Astrocyte (in vitro differentiated cells and primary cell): ENCODE data around the gene PXMP4. TPM values are rescaled to one million over a fixed set of nuclear protein-coding genes. Genes with fewer than 3 reads are reported as not detected.
A peak's percentile ranks its signal among the peaks of the same experiment; 100 is the strongest.

ENCODE experiments used
- DNase-seq: peaks from one replicate; pipeline ENCODE4 v3.0.0-alpha.2; 2010; ENCODE audit warnings: low read depth
- FAIRE-seq: peaks from 2 replicates; lab custom pipeline; 2011; peaks lifted over from hg19 to GRCh38; lab: Jason Lieb, UNC
- H2AFZ ChIP-seq: 2 replicates; pipeline ENCODE4 v1.6.0; 2012; ENCODE audit warnings: low read depth, low read length, inconsistent platforms
- H3K27ac ChIP-seq: 2 replicates; pipeline ENCODE4 v1.5.1; 2011; ENCODE audit warnings: low read depth, low read length, inconsistent platforms
- H3K27me3 ChIP-seq: 2 replicates; pipeline ENCODE4 v1.6.0; 2011; ENCODE audit warnings: low read length, inconsistent platforms; ENCODE audit not compliant: insufficient read depth
- H3K36me3 ChIP-seq: 2 replicates; pipeline ENCODE4 v1.5.1; 2011; ENCODE audit warnings: low read length, inconsistent platforms; ENCODE audit not compliant: insufficient read depth
- H3K4me1 ChIP-seq: 2 replicates; pipeline ENCODE4 v1.5.1; 2011; ENCODE audit warnings: low read length, inconsistent platforms; ENCODE audit not compliant: insufficient read depth
- H3K4me2 ChIP-seq: 2 replicates; pipeline ENCODE4 v1.6.0; 2012; ENCODE audit warnings: low read length, inconsistent platforms
- H3K4me3 ChIP-seq: 2 replicates; pipeline ENCODE4 v1.5.1; 2011; ENCODE audit warnings: low read depth, mild to moderate bottlenecking, low read length, inconsistent platforms; ENCODE audit not compliant: insufficient read depth
- H3K79me2 ChIP-seq: 2 replicates; pipeline ENCODE4 v1.6.0; 2012; ENCODE audit warnings: mild to moderate bottlenecking, low read length, inconsistent platforms; ENCODE audit not compliant: insufficient read depth
- H3K9ac ChIP-seq: 2 replicates; pipeline ENCODE4 v1.6.0; 2012; ENCODE audit warnings: mild to moderate bottlenecking, low read length, inconsistent platforms
- H3K9me3 ChIP-seq: 2 replicates; pipeline ENCODE4 v1.5.1; 2012; ENCODE audit warnings: low read depth, mild to moderate bottlenecking, low read length, inconsistent platforms; ENCODE audit not compliant: insufficient read depth
- H4K20me1 ChIP-seq: 2 replicates; pipeline ENCODE4 v1.6.0; 2012; ENCODE audit warnings: low read length, inconsistent platforms; ENCODE audit not compliant: insufficient read depth
- H3K27ac Mint-ChIP-seq: one replicate; pipeline ENCODE4 v1.8.0; 2021; ENCODE audit warnings: mild to moderate bottlenecking, mixed read lengths; ENCODE audit not compliant: unreplicated experiment
- H3K27me3 Mint-ChIP-seq: one replicate; pipeline ENCODE4 v1.8.0; 2021; ENCODE audit warnings: low read depth, mixed read lengths; ENCODE audit not compliant: unreplicated experiment
- H3K36me3 Mint-ChIP-seq: one replicate; pipeline ENCODE4 v1.8.0; 2021; ENCODE audit warnings: low read depth, mixed read lengths; ENCODE audit not compliant: unreplicated experiment
- H3K4me1 Mint-ChIP-seq: one replicate; pipeline ENCODE4 v1.8.0; 2021; ENCODE audit warnings: low read depth, mixed read lengths; ENCODE audit not compliant: unreplicated experiment
- H3K4me3 Mint-ChIP-seq: one replicate; pipeline ENCODE4 v1.8.0; 2021; ENCODE audit warnings: mild to moderate bottlenecking, moderate library complexity, mixed read lengths; ENCODE audit not compliant: unreplicated experiment
- H3K9me3 Mint-ChIP-seq: one replicate; pipeline ENCODE4 v1.8.0; 2021; ENCODE audit warnings: mild to moderate bottlenecking, mixed read lengths; ENCODE audit not compliant: unreplicated experiment
- CTCF ChIP-seq: IDR thresholded peaks from 2 replicates; pipeline ENCODE4 v1.5.1; 2011; ENCODE audit warnings: low read depth, mild to moderate bottlenecking, inconsistent platforms, low read length, moderate library complexity; ENCODE audit not compliant: insufficient read depth
- EZH2 ChIP-seq: IDR thresholded peaks from 2 replicates; pipeline ENCODE4 v1.6.1; 2012; ENCODE audit warnings: mild to moderate bottlenecking, low read length, inconsistent platforms; ENCODE audit not compliant: insufficient read depth
- total RNA-seq: library from RNA; stranded (reverse); gene quantifications from 2 replicates; pipeline ENCODE4 v1.2.1, GENCODE V29; 2021

Gene PXMP4
- total RNA-seq, 1 donor from 2014 or later: 1.1 TPM

DNA sequence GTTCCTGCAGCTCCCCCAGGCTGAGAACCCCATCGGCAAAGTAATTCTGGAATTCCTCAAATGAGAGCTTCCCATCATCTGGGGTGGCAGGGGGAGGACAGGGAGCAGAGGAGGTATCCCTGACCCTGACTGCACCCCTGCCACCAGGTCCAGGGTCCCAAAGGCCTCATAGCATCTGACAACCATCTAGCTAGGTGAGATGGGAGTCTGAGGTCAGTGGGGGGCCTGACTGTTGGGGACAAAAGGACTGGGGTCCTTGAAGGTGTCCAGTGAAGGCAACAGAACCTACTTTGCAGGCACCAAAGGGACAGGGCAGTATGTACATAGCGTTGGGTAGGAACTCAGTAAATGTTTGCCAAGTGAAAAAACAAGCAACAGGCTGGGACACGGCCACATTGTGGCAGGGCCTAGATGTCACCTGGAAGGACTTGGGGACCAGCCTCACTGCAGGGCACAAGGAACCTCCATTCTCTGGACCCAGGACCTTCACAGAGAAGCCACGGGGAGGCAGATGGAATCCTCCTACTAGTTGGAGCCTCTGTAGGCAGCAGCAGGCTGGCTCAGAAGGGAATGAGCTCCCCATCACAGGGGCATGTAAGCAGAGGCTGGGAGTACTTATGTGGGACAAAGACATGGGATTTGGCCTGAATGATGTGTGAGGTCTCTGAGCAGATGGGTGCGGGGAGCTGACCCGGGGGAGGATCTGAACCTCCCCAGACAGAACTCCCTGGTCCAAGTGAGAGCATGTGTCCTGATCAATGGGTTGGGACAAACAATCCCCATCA is 49.2 kb downstream of the PXMP4 start:
- Mint-ChIP-seq H3K4me1 (peaks cover 15% of the 10 kb centered on the region), H3K27ac (no peak overlapping the region), H3K36me3 (peaks cover 23% of the 10 kb centered on the region), H3K27me3 (peaks cover 2% of the 10 kb centered on the region), H3K4me3 (no peak overlapping the region), H3K9me3 (no peaks in the 10 kb centered on the region)
- no peaks in the 10 kb centered on the region for H3K9me3 ChIP-seq
- H4K20me1 ChIP-seq: peaks cover 50% of the 10 kb centered on the region
- H3K27me3 ChIP-seq: no peaks in the 10 kb centered on the region
- no peak overlapping the region for H3K4me3 ChIP-seq
- peaks cover 2% of the 10 kb centered on the region for H3K79me2 ChIP-seq
- DNase-seq: no peak
- H3K4me1 ChIP-seq: peaks cover 56% of the 10 kb centered on the region
- no peak overlapping the region for H3K9ac ChIP-seq
- H3K27ac ChIP-seq: no peak overlapping the region
- no peaks in the 10 kb centered on the region for H3K36me3 ChIP-seq
- no peak for FAIRE-seq
- H3K4me2 ChIP-seq: no peak overlapping the region
- H2AFZ ChIP-seq: no peak overlapping the region
- TF ChIP-seq EZH2 (no peak), CTCF (no peak)

DNA sequence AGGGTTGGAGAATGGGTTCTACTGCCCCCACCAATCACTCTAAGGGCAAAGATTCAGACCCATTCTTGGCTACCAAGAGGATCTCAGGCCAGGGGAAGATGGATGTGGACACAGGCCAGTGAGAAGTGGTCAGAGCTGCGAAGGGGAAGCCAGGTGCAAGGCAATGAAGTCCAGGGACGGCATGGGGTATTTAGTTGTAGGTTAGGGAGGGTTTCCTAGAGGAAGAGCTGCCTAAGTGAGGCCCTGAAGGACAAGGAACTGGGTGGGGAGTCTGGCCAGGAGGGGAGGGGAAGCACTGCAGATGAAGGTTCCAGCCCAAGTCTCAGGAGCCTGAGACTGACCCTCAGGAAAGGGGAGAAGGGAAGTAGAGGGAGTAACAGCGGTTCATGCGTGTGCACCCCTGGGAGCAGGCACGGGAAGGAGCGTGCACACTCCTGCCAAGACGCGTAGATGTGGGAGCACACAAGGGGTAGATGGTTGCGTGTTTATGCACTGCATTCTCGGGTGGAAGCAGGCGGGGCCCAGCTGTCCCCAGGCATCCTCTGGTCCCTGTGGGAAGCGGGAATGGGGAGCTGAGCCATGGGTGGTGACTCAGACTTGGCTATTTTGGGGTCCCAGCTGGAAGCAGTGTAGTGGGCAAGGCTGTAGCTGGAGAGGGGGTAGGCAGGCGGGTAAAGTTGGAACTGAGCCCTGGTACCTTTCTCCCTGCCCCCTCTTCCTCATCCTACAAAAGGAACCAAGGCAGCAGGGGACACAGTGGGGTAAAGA is 50.1 kb downstream of the PXMP4 start:
- no peak overlapping the region for H3K4me3 ChIP-seq
- Mint-ChIP-seq H3K4me3 (peak overlapping the region; percentile 46), H3K36me3 (peaks cover 23% of the 10 kb centered on the region), H3K27ac (no peak overlapping the region), H3K27me3 (peaks cover 2% of the 10 kb centered on the region), H3K4me1 (peaks cover 16% of the 10 kb centered on the region), H3K9me3 (no peaks in the 10 kb centered on the region)
- H3K36me3 ChIP-seq: no peaks in the 10 kb centered on the region
- H3K9me3 ChIP-seq: no peaks in the 10 kb centered on the region
- H3K9ac ChIP-seq: no peak overlapping the region
- H3K27me3 ChIP-seq: no peaks in the 10 kb centered on the region
- DNase-seq (no peak), FAIRE-seq (no peak)
- no peak overlapping the region for H2AFZ ChIP-seq
- peaks cover 2% of the 10 kb centered on the region for H3K79me2 ChIP-seq
- H3K4me2 ChIP-seq: no peak overlapping the region
- TF ChIP-seq EZH2: no peak
- no peak for TF ChIP-seq CTCF
- H3K27ac ChIP-seq: no peak overlapping the region
- peaks cover 50% of the 10 kb centered on the region for H4K20me1 ChIP-seq
- H3K4me1 ChIP-seq: peaks cover 53% of the 10 kb centered on the region
